IPS-NIHi11 (cell line): ENCODE data around the gene FCHO1.

Source experiments
- DNase-seq: peaks from one replicate; pipeline ENCODE4 v3.0.0; 2012; ENCODE audit warnings: mixed read lengths, low spot score

The FCHO1 gene, protein sequence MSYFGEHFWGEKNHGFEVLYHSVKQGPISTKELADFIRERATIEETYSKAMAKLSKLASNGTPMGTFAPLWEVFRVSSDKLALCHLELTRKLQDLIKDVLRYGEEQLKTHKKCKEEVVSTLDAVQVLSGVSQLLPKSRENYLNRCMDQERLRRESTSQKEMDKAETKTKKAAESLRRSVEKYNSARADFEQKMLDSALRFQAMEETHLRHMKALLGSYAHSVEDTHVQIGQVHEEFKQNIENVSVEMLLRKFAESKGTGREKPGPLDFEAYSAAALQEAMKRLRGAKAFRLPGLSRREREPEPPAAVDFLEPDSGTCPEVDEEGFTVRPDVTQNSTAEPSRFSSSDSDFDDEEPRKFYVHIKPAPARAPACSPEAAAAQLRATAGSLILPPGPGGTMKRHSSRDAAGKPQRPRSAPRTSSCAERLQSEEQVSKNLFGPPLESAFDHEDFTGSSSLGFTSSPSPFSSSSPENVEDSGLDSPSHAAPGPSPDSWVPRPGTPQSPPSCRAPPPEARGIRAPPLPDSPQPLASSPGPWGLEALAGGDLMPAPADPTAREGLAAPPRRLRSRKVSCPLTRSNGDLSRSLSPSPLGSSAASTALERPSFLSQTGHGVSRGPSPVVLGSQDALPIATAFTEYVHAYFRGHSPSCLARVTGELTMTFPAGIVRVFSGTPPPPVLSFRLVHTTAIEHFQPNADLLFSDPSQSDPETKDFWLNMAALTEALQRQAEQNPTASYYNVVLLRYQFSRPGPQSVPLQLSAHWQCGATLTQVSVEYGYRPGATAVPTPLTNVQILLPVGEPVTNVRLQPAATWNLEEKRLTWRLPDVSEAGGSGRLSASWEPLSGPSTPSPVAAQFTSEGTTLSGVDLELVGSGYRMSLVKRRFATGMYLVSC

DNA sequence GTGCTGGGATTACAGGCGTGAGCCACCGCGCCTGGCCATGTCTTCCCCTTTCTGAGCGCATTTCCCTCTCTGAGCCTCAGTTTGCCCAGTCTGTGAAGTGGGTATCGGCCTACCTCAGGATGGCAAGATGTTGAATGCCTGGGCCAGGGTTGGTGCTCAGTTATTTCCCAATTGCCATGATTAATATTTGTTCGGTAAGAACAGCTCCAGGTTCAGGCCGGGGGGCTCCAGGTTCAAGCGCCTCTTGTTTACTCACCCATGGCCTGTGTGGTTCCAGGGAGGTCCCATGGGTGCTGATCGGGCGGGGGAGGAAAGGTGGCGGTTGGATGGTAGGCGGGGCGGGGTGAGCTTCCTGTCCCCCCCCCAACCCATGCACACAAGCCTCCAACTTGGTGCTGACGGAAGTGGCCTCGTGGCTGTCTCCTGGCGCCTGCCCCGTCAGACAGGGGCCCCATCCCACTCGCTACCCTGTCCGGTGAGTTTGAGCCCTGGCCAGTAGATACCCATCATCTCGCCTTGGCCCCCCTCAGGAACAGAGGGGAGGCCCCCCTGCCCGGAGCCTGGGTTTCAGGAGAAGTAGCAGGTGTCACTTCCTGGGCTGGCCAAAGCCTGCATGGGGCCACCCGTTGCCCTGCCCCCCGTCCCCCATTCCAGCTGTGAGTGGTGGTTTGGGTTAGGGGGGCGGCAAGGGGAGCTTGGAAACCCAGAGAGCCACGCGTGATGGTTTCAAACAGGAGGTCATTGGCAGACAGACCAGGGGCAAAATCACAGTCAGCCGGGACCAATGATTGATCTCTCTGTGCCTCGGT lies at the start of gene FCHO1:
TSS of gene FCHO1 (plus strand) at position 375 of the 809 bp plus-strand sequence. CDS start 3,688 bp downstream, outside the sequence.
- no peak for DNase-seq

DNA sequence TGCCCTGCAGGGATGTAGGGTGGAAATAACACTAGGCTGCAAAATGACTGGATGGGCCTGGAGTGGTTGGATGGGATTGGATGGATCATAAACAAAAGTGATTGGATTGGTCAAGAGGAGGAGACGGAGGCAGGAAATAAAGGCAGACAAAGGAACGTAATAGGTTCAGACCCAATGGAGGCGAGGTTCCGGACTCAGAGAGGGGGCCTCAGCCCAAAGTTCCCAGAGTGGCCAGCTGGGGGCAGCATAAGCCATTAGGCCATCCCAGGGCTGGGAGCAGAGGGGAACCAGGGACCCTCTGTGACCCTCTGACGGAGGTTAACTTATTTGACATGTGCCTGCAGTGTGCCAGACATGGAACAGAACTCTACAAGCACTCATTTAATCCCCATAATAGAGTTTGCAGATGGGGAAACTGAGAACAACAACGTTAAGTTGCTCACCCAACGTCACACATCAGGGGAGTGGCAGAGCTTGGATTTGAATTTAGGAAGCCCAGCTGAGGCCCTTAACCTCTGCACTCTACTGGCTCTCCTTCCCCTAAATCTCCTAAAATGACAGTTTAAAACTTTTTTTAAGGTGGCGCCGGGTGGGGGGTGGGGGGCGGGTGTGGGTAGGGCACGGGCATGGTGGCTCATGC lies 47.3 kb upstream of the FCHO1 start:
- DNase-seq = peak; percentile 72

DNA sequence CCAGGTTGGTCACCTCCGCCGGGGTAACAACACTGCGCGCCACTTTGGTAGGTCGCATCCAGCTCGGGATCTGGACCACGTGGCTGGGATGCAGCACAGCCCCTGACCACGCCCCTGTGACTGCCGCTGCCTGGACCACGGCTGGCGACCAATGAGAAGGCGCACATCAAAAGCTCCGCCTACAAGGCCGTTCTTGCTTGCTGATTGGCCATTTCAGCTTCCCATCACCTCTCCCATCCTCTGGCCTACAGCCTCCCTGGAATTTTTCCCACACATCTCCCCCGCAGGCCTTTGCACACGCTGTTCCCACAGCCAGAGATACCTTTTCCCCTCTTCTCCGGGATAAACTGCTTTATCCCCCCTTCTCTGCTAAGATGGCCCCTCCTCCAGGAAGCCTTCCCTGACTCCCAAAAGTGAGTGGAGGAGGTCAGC lies 44.5 kb upstream of the FCHO1 start:
- DNase-seq = peak; percentile 94

DNA sequence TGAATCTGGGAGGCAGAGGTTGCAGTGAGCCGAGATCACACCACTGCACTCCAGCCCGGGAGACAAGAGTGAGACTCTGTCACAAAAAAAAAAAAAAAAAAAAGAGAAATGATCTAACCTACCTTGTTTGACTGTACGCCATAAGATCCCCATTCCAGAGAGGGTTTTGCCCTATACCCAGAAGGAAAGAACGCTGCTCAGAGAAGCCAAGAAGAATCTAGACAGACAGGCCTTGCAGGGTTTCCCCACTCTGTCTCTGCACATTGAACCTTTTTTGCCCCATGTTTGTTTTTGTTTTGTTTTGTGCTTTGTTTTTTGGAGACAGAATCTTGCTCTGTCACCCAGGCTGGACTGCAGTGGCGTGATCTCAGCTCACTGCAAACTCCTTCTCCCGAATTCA lies 39.4 kb upstream of the FCHO1 start:
- DNase-seq = no peak

DNA sequence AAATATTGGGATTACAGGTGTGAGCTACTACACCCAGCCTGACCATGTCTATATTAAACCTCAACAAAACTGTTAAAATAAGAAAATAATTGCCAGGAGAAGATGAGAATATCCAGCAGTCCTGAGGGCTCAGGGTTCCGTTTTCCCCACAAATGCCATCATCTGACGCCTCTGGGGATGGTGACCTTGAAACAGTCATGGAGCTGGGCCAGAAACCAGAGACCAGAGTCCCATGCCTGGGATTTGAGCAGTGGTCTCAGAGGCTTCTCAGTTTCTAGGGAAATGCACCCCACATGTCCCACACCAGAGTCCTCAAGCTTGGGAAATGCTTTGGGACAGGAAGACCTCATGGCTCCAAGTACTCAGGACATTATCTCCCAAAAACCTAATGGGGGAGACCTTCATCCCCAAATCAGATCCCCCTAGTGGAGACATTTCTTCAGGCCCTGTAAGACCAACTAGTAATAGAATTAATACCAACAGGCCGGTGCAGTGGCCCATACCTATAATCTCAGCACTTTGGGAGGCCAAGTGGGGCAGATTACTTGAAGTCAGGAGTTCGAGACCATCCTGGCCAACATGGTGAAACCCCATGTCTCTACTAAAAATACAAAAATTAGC lies 34.9 kb upstream of the FCHO1 start:
- no peak for DNase-seq

DNA sequence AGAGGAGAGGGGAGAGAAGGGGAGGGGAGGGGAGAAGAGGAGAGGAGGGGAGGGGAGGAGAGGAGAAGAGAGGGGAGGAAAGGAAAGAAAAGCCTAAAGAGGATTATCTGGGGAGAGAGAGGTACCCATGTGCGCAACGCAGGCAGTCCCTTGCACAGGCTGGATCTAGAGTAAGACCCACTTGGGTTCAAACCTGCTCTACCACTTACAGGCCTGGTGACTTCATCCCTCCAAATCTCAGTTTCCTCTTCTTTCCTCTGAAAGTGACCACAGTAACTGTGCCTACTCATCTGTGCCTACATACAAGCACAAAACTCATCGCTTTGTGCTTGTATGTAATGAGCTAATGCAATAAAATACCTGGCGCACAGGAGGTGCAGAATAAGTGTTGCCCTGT lies 32.7 kb upstream of the FCHO1 start:
- DNase-seq = no peak

DNA sequence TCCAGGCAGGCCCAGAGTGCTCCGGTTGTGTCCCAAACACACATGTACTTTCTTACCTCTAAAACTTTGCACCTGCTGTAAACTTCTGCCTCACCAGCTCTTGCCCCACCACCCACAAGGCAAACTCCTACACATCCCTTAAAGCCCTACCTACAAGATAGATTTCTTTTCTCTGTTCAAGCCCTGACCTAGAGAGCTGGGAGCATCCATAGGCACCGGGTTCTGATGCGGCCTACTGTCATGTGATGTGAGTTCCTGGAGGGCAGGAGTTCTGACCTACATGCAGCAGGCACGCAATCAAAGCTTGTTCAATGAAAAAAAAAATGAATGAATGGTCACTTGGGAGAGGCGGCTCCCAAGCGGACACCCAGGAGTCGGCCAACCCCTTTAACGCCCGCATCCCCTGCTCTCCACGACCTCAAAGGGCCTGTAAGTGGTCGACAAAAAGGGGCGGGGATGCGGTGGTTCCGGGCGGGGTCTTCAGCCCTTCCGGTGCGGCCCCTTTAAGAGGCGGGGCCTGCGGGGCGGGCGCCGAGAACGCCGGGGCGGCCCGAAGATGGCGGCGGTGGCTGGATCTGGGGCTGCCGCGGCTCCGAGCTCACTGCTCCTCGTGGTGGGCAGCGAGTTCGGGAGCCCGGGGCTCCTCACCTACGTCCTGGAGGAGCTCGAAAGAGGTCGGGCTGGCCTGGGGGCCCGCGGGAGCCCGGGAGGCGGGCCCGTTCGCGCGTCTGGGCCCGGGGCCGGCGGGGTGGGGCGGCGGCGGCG lies 32.1 kb upstream of the FCHO1 start, which contains the start of gene MAP1S:
TSS of gene MAP1S (plus strand) at position 534 of the 765 bp plus-strand sequence. CDS start at position 557, 23 bp downstream.
- peak; percentile 98 for DNase-seq

DNA sequence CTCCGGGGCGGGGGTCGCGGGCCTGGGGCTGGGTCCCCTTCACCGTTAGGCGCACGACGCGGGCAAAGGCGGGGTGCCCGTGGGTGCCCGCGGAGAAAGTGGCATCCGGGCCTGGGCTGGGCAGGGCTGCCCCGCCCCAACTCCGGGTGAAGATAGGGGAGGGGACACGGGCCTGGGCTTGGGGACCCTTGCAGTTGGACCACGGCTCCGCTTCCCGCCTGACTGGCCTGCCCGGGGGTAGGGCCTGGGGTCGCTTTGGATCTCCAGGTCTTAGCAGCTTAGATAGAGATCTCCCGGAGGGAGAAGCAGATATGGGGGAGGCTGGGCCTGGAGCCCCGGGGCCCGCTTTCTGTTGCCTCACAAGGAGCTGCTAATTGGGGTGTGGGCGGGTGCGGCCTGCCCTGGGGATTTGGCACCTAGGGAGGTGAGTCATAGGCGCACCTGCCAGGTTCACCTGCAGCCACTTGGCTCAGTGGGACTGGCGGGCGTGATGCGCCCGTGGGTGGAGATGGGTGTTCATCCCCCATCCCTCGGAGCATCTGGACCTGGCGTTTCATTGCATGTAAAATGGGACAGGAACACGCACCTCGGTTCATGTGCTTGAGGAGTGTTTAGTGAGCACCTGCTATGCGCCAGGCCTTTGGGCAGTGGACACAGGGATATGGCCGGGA lies 31.4 kb upstream of the FCHO1 start:
- DNase-seq = peak; percentile 60

DNA sequence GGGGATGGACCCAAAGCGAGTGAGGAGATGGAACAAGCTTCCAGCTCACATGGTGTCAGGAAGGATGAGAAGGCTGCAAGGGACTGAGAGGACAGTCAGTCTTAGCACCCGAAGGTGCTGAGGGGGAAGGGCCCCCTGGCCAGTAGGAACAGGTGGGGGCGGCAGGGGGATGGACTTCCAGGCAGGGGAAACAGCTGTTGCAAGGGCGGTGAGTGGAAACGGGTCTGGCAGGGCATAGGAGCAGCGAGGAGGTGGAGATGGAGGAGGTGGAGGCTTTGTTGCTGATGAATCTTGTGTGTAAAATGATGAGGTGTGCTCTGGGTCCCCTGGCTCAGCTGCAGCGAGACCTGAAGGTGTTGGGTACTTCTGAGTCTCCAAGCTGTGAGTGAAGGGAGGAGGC lies 30.8 kb upstream of the FCHO1 start:
- DNase-seq = no peak

DNA sequence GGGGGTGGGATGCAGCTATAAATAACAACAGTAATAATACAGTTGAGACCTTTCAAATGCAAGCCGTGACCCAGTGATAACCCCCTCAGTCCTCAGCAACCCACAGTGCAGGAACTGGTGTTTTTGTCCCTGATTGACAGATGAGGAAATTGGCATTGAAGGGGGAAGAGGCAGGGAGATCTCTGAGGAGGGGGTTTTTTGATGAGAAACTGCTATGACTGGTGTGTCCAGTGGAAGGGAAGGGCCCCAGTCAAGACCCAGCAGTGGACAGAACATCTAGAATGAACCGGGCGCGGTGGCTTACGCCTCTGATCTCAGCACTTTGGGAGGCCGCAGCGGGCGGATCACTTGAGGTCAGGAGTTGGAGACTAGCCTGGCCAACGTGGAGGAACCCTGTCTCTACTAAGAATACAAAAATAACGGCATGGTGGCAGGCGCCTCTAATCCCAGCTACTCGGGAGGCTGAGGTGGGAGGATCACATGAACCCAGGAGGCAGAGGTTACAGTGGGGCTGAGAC lies 30.1 kb upstream of the FCHO1 start:
- no peak for DNase-seq

DNA sequence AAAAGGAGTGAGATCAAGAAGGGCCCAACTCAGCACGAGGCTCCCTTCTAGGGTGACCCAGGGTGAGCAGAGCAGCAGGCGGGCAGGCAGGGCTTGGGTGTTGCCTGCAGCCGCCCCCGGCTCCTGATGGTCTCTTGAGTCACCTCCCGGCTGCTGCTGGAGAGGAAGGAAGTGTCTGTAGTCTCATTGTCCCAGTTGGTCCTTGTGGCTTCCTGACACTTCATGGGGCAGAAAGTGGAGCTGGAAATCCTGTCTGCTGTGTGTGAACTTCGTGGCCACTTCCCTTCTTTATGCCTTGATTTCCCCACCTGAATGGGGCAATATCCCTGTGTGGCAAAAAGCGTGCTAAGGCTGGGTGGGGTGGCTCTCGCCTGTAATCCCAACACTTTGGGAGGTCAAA lies 29.5 kb upstream of the FCHO1 start:
- DNase-seq = no peak

DNA sequence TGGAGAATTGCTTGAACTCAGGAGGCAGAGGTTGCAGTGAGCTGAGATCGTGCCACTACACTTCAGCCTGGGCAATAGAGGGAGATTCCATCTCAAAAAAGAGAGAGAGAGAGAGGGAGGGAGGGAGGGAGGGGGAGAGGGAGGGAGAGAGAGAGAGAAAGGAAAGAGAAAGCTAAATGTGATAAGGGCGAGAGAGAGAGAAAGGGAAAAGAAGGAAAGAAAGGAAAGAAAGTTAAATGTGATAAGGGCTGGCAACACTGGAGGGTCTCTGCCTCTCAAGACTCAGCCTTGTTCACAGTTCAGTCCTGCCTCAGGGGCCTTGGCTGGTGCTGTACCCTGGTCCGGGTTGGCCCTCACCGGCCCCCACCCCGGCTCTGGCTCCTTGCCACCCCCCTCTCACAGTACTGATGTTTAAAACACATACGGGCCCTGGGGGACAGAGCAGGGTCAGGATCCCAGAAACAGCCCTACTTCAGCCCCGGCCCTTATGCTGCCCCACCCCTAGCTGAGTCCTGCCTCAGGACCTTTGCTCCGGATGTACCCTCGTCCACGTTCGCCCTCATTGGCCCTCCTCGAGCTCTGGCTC lies 28.5 kb upstream of the FCHO1 start:
- DNase-seq = no peak

DNA sequence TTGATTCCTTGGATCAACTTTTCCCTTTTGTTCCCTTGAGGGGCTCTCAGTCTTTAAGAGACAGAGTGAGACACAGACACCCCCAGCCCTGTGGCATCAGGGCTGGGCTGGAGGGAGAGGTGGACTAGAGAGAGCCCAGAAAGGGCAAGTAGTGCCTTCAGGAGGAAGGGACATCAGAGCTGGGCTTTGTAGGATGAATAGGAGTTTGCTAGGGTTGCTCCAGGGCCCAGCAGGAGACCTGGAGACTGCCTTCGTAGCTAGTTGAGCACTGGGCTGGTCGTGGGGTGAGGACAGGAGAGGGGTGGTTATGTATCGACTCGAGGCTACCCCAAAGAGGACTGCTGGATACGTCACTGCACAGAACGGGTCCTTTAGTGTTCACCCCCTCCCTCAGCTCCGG lies 26.6 kb upstream of the FCHO1 start:
- no peak for DNase-seq

DNA sequence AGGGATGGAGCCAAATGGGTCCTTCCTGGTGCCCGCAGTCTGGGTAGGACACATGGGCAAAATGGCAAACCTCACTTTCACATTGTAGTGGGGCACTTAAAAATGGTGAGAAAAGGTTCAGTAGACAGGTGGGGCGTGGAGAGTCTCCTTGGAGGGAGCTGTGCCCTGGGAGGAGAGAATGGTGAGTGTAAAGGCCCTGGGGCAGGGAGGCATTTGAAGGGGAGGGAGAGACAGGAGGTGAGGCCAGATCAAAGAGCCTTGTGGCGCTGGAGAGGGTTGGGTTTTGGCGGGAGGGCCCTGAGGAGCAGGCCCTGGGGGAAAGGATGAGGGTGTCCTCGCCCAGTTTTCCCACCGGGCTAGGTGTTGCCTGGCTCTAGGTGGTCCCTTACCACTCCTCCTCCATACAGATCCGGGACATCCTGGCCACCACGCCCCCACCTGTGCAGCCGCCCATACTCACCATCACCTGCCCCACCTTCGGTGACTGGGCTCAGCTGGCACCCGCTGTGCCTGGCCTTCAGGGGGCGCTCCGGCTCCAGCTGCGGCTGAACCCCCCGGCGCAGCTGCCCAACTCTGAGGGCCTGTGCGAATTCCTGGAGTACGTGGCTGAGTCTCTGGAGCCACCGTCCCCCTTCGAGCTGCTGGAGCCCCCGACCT lies 25.7 kb upstream of the FCHO1 start:
- DNase-seq = peak; percentile 85

DNA sequence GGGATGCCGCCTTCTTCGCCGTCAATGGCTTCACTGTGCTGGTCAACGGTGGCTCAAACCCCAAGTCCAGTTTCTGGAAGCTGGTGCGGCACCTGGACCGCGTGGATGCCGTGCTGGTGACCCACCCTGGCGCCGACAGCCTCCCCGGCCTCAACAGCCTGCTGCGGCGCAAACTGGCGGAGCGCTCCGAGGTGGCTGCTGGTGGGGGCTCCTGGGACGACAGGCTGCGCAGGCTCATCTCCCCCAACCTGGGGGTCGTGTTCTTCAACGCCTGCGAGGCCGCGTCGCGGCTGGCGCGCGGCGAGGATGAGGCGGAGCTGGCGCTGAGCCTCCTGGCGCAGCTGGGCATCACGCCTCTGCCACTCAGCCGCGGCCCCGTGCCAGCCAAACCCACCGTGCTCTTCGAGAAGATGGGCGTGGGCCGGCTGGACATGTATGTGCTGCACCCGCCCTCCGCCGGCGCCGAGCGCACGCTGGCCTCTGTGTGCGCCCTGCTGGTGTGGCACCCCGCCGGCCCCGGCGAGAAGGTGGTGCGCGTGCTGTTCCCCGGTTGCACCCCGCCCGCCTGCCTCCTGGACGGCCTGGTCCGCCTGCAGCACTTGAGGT lies 25.0 kb upstream of the FCHO1 start:
- no peak for DNase-seq

DNA sequence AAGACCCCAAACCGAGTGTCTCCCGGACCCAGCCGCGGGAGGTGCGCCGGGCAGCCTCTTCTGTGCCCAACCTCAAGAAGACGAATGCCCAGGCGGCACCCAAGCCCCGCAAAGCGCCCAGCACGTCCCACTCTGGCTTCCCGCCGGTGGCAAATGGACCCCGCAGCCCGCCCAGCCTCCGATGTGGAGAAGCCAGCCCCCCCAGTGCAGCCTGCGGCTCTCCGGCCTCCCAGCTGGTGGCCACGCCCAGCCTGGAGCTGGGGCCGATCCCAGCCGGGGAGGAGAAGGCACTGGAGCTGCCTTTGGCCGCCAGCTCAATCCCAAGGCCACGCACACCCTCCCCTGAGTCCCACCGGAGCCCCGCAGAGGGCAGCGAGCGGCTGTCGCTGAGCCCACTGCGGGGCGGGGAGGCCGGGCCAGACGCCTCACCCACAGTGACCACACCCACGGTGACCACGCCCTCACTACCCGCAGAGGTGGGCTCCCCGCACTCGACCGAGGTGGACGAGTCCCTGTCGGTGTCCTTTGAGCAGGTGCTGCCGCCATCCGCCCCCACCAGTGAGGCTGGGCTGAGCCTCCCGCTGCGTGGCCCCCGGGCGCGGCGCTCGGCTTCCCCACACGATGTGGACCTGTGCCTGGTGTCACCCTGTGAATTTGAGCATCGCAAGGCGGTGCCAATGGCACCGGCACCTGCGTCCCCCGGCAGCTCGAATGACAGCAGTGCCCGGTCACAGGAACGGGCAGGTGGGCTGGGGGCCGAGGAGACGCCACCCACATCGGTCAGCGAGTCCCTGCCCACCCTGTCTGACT lies 24.1 kb upstream of the FCHO1 start:
- no peak for DNase-seq

DNA sequence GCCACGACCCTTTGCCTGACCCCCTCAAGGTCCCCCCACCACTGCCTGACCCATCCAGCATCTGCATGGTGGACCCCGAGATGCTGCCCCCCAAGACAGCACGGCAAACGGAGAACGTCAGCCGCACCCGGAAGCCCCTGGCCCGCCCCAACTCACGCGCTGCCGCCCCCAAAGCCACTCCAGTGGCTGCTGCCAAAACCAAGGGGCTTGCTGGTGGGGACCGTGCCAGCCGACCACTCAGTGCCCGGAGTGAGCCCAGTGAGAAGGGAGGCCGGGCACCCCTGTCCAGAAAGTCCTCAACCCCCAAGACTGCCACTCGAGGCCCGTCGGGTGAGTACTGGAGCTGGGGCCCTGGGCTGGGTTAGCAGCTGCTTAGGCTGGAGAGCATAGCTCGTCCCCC lies 23.4 kb upstream of the FCHO1 start:
- DNase-seq = no peak
